T-cell (primary cell): ENCODE measurements around the gene SUSD1. TPM values are rescaled to one million over a fixed set of nuclear protein-coding genes. Genes with fewer than 3 reads are reported as not detected.

Source experiments
- ATAC-seq, 4 experiments: fragments of 200-7000 bp in 3 of 4; fragments of 150-1000 bp in 1 of 4; cut with Tn5 transposase; replicated peaks in 1 of 4; 1 replicate in 3 of 4; 2 replicates in 1 of 4; pipeline ENCODE4 v1.10.0; 2021; ENCODE audit warnings: moderate library complexity in 3 of 4, mild to moderate bottlenecking in 2 of 4, moderate number of reproducible peaks in 1 of 4
- CTCF ChIA-PET, 2 donors: fragments of 300-600 bp; sonication (Branson Sonifier 250); formaldehyde crosslinking; loops; one replicate each; lab custom pipeline; 2022; ENCODE audit warnings: antibody characterized with exemption in 2 of 2; lab: Charles Lee
- POLR2A ChIA-PET, 2 donors: fragments of 300-600 bp; sonication (Branson Sonifier 250); formaldehyde crosslinking; loops; one replicate each; lab custom pipeline; 2022; ENCODE audit warnings: antibody characterized with exemption in 2 of 2; lab: Charles Lee
- DNase-seq, 35 experiments: peaks; one replicate each; pipeline versions ENCODE4 v3.0.0 to v3.0.0-alpha.2; 2013 to 2023
- H3K27ac ChIP-seq: one replicate; pipeline ENCODE4 v1.5.1; 2013; ENCODE audit warnings: low read length
- H3K27me3 ChIP-seq, 2 experiments: replicated peaks in 1 of 2; 1 replicate in 1 of 2; 2 replicates in 1 of 2; pipeline versions ENCODE4 v1.6.1 to v1.7.0; 2013; ENCODE audit warnings: low read length in 1 of 2, mixed read lengths in 1 of 2; ENCODE audit not compliant: control insufficient read depth in 2 of 2, insufficient read depth in 2 of 2; ENCODE audit errors: extremely low read depth in 1 of 2
- H3K36me3 ChIP-seq, 2 donors: 1 replicate in 1 of 2; 2 replicates in 1 of 2; pipeline versions ENCODE4 v1.6.1 to v1.7.0; 2013; ENCODE audit warnings: low read length in 1 of 2; ENCODE audit not compliant: control insufficient read depth in 2 of 2, insufficient read depth in 1 of 2; ENCODE audit errors: extremely low read depth in 1 of 2
- H3K4me1 ChIP-seq, 2 experiments: 1 replicate in 1 of 2; 2 replicates in 1 of 2; pipeline versions ENCODE4 v1.6.1 to v1.7.0; 2013; ENCODE audit warnings: low read length in 2 of 2, mixed read lengths in 1 of 2; ENCODE audit not compliant: insufficient read depth in 2 of 2, control insufficient read depth in 1 of 2; ENCODE audit errors: extremely low read depth in 1 of 2
- H3K4me3 ChIP-seq, 2 donors: 1 replicate in 1 of 2; 2 replicates in 1 of 2; pipeline versions ENCODE4 v1.5.1 to v1.7.0; 2013; ENCODE audit warnings: mild to moderate bottlenecking in 2 of 2, low read length in 1 of 2, moderate library complexity in 1 of 2; ENCODE audit not compliant: control insufficient read depth in 1 of 2; ENCODE audit errors: extremely low read depth in 1 of 2
- H3K9me3 ChIP-seq: 2 replicates; pipeline ENCODE4 v1.7.0; 2013
- H3K27ac Mint-ChIP-seq, 2 donors: one replicate each; pipeline ENCODE4 v1.8.0; 2020 to 2021; ENCODE audit warnings: mild to moderate bottlenecking in 2 of 2, mixed read lengths in 2 of 2
- H3K27me3 Mint-ChIP-seq, 2 donors: one replicate each; pipeline ENCODE4 v1.8.0; 2021 to 2022; ENCODE audit warnings: mixed read lengths in 2 of 2
- H3K36me3 Mint-ChIP-seq: one replicate; pipeline ENCODE4 v1.8.0; 2021; ENCODE audit warnings: mixed read lengths
- H3K4me1 Mint-ChIP-seq, 3 donors: one replicate each; pipeline ENCODE4 v1.8.0; 2020 to 2022; ENCODE audit warnings: mixed read lengths in 3 of 3, mild to moderate bottlenecking in 1 of 3
- H3K4me3 Mint-ChIP-seq, 3 donors: one replicate each; pipeline ENCODE4 v1.8.0; 2020 to 2022; ENCODE audit warnings: mild to moderate bottlenecking in 3 of 3, mixed read lengths in 3 of 3, moderate library complexity in 3 of 3
- H3K9me3 Mint-ChIP-seq, 3 donors: one replicate each; pipeline ENCODE4 v1.8.0; 2020 to 2022; ENCODE audit warnings: mixed read lengths in 3 of 3
- WGBS: methylation state at CpG from one replicate; pipeline ENCODE4 v1.1.5; 2013; ENCODE audit warnings: missing lambda C conversion rate; ENCODE audit not compliant: insufficient coverage; 5-methylcytosine and 5-hydroxymethylcytosine counted together
- total RNA-seq, 35 experiments: library from RNA in 6 of 35; stranded (reverse) in 6 of 35; fragments of 120-200 nt in 1 of 35; gene quantifications; one replicate each; pipeline versions ENCODE4 v1.2.1 to v1.2.4 and lab custom pipeline; 2013 to 2026

Gene SUSD1
- total RNA-seq, 5 donors from 2014 or later (not counting 1 experiment from before 2014, with no cell fraction given) = 5.6 to 17.5 (median 7.9) TPM

- DNase-seq = no peak
- peaks cover 6 to 13% of the 10 kb centered on the region in 2 experiments for H3K4me1 ChIP-seq
- peaks cover 16 to 23% (median 21%) of the 10 kb centered on the region in 3 donors for H3K4me1 Mint-ChIP-seq
- no peaks in the 10 kb centered on the region for H3K36me3 ChIP-seq
- CTCF ChIA-PET = interaction anchor here in 1 of 2 donors (0.7 kb wide), 1 partner anchor 57 kb away, joined by 3 read pairs; no protein-coding TSS in a partner anchor
- no peak overlapping the region for H3K4me3 ChIP-seq
- no peaks in the 10 kb centered on the region for H3K27me3 ChIP-seq
- H3K27ac Mint-ChIP-seq = peak overlapping the region; percentile 52 to 56
- ATAC-seq = peak in 2 of 4 experiments; percentile 33 to 55
- POLR2A ChIA-PET = interaction anchor here in 1 of 2 donors (0.7 kb wide), 1 partner anchor 1700 kb away, joined by 5 read pairs; no protein-coding TSS in a partner anchor
- H3K4me3 Mint-ChIP-seq = no peak overlapping the region
- H3K9me3 ChIP-seq = no peaks in the 10 kb centered on the region
- H3K36me3 Mint-ChIP-seq = peaks cover 4% of the 10 kb centered on the region
- H3K27ac ChIP-seq = no peak overlapping the region
- H3K27me3 Mint-ChIP-seq = no peaks in the 10 kb centered on the region
- WGBS = 70% methylated on average over 9 of the region's 10 CpGs
- H3K9me3 Mint-ChIP-seq = peaks cover 0 to 11% (median 3%) of the 10 kb centered on the region in 3 donors
These were observed 180.2 kb downstream of the SUSD1 start for GRCh38 chr9:111994831-111995458.

- CTCF ChIA-PET = interaction anchor here in 1 of 2 donors (0.6 kb wide), 1 partner anchor 240 kb away, joined by 11 read pairs; no protein-coding TSS in a partner anchor
These were observed 181.8 kb downstream of the SUSD1 start for GRCh38 chr9:111993319-111993718.

GRCh38 chr9:111992523-111992922 is 182.6 kb downstream of the SUSD1 start:
- no peak overlapping the region for H3K4me3 Mint-ChIP-seq
- peaks cover 4% of the 10 kb centered on the region for H3K36me3 Mint-ChIP-seq
- Histone ChIP-seq H3K4me1 (peaks cover 6 to 13% of the 10 kb centered on the region in 2 experiments), H3K27ac (no peak overlapping the region), H3K4me3 (no peak overlapping the region), H3K27me3 (no peaks in the 10 kb centered on the region), H3K9me3 (no peaks in the 10 kb centered on the region), H3K36me3 (no peaks in the 10 kb centered on the region)
- DNase-seq (no peak), ATAC-seq (peak in 3 of 4 experiments; percentile 63 to 85 (median 65))
- no peaks in the 10 kb centered on the region for H3K27me3 Mint-ChIP-seq
- peaks cover 16 to 23% (median 21%) of the 10 kb centered on the region in 3 donors for H3K4me1 Mint-ChIP-seq
- no CpG with 5 or more reads among the region's 2 CpGs for WGBS
- POLR2A ChIA-PET = no interaction called here
- CTCF ChIA-PET = no interaction called here
- H3K27ac Mint-ChIP-seq = no peak overlapping the region
- peaks cover 0 to 11% (median 3%) of the 10 kb centered on the region in 3 donors for H3K9me3 Mint-ChIP-seq

More at GRCh38 chr9:111993319-111993718, 181.8 kb downstream of the SUSD1 start:
- H3K4me1 Mint-ChIP-seq = peaks cover 16 to 23% (median 21%) of the 10 kb centered on the region in 3 donors
- no CpG with 5 or more reads among the region's 1 CpG for WGBS
- Histone ChIP-seq H3K36me3 (no peaks in the 10 kb centered on the region), H3K27me3 (no peaks in the 10 kb centered on the region), H3K4me1 (peaks cover 6 to 13% of the 10 kb centered on the region in 2 experiments), H3K4me3 (no peak overlapping the region), H3K9me3 (no peaks in the 10 kb centered on the region), H3K27ac (no peak overlapping the region)
- H3K9me3 Mint-ChIP-seq = peaks cover 0 to 11% (median 3%) of the 10 kb centered on the region in 3 donors
- no peak overlapping the region for H3K4me3 Mint-ChIP-seq
- peaks cover 4% of the 10 kb centered on the region for H3K36me3 Mint-ChIP-seq
- no peaks in the 10 kb centered on the region for H3K27me3 Mint-ChIP-seq
- no peak for ATAC-seq
- no peak overlapping the region for H3K27ac Mint-ChIP-seq
- no peak for DNase-seq
- POLR2A ChIA-PET = no interaction called here

- peaks cover 25 to 29% (median 28%) of the 10 kb centered on the region in 3 donors for H3K4me1 Mint-ChIP-seq
- ChIA-PET CTCF (no interaction called here), POLR2A (no interaction called here)
- ATAC-seq = no peak
- Histone ChIP-seq H3K9me3 (no peaks in the 10 kb centered on the region), H3K27me3 (no peaks in the 10 kb centered on the region), H3K36me3 (no peaks in the 10 kb centered on the region), H3K27ac (no peak overlapping the region), H3K4me1 (peaks cover 13 to 14% of the 10 kb centered on the region in 2 experiments), H3K4me3 (no peak overlapping the region)
- H3K4me3 Mint-ChIP-seq = no peak overlapping the region
- no peak overlapping the region for H3K27ac Mint-ChIP-seq
- no peak for DNase-seq
- no peaks in the 10 kb centered on the region for H3K27me3 Mint-ChIP-seq
- peaks cover 0 to 11% (median 3%) of the 10 kb centered on the region in 3 donors for H3K9me3 Mint-ChIP-seq
- H3K36me3 Mint-ChIP-seq = peaks cover 4% of the 10 kb centered on the region
These were observed 183.9 kb downstream of the SUSD1 start for GRCh38 chr9:111991179-111991578.

Other genes with a start within 250 kb of the SUSD1 start
- gene PTBP3, start 158.3 kb upstream of the SUSD1 start, total RNA-seq = 100 to 1,000 TPM; 107 to 116 (median 109) TPM
- 10 to 100 TPM in 3 of 5 donors, 1 to 10 TPM in 2; 9.1 to 11.8 (median 10.8) TPM for gene HSDL2, start 204.8 kb upstream of the SUSD1 start, total RNA-seq